ENCODE data around the gene THSD8.

DNA sequence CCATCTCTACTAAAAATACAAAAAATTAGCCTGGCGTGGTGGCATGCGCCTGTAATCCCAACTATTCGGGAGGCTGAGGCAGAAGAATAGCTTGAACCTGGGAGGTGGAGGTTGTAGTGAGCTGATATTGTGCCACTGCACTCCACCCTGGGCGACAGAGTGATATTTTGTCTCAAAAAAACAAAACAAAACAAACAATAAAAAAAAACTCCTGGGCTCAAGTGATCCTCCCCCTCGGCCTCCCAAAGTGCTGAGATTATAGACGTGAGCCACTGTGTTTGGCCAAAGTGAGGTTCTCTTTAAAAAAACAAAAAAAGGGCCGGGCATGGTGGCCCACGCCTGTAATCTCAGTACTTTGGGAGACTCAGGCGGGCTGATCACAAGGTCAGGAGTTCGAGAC lies 14.4 kb upstream of the THSD8 start:
- TF ChIP-seq IKZF3 (tag by site-specific recombination; IDR thresholded peaks at IDR 0.05): no peak
- TF ChIP-seq, protein P1, sequence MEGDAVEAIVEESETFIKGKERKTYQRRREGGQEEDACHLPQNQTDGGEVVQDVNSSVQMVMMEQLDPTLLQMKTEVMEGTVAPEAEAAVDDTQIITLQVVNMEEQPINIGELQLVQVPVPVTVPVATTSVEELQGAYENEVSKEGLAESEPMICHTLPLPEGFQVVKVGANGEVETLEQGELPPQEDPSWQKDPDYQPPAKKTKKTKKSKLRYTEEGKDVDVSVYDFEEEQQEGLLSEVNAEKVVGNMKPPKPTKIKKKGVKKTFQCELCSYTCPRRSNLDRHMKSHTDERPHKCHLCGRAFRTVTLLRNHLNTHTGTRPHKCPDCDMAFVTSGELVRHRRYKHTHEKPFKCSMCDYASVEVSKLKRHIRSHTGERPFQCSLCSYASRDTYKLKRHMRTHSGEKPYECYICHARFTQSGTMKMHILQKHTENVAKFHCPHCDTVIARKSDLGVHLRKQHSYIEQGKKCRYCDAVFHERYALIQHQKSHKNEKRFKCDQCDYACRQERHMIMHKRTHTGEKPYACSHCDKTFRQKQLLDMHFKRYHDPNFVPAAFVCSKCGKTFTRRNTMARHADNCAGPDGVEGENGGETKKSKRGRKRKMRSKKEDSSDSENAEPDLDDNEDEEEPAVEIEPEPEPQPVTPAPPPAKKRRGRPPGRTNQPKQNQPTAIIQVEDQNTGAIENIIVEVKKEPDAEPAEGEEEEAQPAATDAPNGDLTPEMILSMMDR (tag by site-specific recombination; IDR thresholded peaks at IDR 0.05): no peak
- no peak for TF ChIP-seq PBX3 (CRISPR knock-in tag; IDR thresholded peaks at IDR 0.05)
- TF ChIP-seq KLF10 (tag by site-specific recombination; IDR thresholded peaks at IDR 0.05): no peak
- TF ChIP-seq OVOL3 (tag by site-specific recombination; IDR thresholded peaks at IDR 0.05): no peak
- no peak for TF ChIP-seq KLF9 (tag by site-specific recombination; IDR thresholded peaks at IDR 0.05; ENCODE audit: low read depth)
